T-helper 9 cell (primary cell): Measurements from ENCODE around the gene ANKRD23.
"Not testable (repeated sequence)": the region's sequence is repeated elsewhere in the genome, so short reads cannot be mapped to it uniquely, and the experiment has no call there.

Experiments
- DNase-seq: peaks from one replicate; pipeline ENCODE4 v3.0.0-alpha.2; 2020
- total RNA-seq, 2 donors: gene quantifications; one replicate each; lab custom pipeline; 2026; lab: John Stamatoyannopoulos, UW

Gene ANKRD23
- total RNA-seq, result 1.9 to 3.4 reads per million in 2 donors

DNA sequence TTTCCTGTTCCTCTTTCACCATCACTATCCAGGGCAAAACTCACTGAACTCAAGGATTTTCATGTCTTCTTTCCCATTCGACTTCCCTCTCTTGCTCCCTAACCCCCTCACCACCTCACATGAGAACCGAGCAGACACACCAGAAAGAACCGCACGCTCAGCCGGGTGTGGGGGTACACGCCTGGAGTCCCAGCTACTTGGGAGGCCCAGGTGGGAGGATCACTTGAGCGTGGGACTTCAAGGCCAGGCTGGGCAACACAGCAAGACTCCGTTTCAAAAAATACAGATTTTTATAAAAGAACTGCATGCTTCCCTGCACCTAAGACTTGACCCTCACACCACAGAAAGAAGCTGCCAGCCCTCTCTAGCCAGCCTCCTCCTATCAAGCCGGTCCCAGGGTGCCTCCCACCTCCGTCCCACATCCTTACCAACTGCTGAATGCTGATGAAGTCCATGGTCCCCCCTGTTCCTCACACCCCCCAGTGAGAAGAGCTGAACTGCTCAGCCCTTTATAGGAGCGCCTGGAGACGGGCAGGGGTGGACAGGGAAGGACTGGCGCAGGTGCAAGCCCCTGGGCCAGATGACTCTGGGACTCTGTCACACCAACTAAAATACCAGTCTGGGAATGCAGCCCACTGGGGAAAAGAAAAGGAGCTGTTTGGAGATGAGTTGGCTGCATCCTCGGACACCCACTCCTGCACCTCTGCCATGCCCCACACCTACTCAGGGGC is at the start of gene ANKRD23:
TSS of gene ANKRD23 (minus strand) at position 484 of the 731 bp plus-strand sequence. CDS start at position 455, 29 bp downstream.
- DNase-seq, result no peak

DNA sequence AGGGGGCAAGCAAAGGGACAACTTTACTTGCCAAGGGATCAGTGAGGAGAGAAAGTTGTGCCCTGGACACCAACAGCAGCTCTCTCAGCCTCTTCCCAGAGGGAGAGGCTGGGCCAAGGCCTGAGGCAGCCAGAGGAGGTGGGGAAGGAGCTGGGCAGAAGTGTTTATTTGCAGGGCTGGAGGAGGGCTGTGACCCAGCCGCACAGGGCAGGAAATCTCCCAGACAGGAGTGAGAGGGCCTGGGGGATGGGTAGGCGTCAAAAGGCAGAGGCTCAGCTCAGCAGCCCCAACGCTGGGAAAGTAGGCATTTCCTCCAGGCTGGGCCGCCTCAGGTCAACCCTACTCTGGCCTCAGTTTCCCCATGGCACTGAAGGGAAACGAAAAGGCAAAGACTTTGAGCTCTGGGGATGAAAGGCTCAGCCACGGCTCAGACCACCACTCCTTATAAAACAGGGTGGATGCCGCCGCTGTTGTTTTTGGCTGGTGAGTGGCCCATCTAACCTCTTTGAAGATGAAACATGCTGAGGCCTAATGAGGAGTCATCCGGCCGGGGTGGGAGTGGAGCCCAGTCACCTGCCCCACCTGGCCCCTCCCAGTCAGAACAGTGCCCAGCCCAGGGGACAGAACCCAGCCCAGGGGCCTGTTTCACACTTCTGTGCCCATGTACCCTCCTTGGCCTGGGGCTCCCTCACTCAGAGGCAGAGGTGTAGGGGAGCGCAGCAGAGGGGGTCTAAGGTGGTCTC is 47.9 kb upstream of the ANKRD23 start:
- no peak for DNase-seq

DNA sequence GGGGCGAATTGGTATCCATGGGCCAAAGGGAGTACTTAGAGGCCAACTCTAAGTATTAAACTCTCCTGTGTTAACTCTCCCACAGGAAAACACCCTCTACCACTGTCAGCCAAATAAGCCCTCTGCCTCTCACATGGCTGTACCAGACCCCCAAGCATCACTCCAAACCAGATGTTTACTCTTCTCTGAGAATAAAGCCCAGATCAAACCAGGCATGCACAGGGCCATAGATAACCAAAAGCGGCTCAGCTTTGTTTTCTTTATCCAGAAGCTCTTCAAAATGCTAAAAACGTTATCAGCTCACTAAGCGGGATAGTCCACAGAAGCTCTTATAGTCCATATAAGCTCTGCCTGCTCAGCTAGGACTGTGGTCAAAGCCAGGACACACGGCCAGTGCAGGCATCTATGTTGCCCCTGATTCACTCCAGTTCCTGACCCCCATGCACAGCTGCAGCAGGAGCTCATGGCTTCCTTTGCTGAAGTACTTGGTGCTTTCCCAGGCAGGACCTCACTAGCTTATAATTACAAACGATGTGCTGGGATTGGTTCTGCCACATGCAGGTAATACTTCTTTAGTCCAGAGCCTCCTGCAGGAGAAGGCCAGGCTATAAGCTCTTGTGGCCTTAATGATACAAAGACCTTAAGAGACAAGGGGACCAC is 47.0 kb upstream of the ANKRD23 start:
- DNase-seq, result no peak

DNA sequence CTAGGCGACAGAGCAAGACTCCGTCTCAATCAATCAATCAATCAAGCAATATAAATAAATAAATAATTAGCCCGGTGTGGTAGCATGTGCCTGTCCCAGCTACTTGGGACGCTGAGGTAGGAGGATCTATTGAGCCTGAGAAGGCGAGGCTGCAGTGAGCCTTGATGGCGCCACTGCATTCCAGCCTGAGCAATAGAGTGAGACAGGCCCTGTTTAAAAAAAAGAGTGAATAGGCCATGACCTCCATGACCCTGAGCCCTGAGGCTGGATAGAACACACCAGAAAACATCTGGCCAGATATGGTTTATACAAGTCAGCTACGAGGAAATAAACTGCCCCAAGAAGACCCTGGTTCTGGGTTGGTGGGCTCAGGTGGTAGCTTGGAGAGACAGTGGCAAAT is 46.4 kb upstream of the ANKRD23 start:
- no peak for DNase-seq

DNA sequence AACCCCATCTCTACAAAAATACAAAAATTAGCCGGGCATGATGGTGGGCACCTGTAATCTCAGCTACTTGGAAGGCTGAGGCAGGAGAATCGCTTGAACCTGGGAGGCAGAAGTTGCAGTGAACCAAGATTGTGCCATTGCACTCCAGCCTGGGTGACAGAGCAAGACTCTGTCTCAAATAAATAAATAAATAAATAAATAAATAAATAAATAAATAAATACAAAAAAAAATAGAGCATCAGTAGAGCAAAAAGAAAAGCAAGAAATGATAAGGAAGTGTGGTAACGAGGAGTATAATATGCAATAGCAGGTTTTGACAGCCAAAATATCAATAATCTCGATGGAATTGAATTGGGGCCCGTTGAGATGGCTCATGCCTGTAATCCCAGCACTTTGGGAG is 45.7 kb upstream of the ANKRD23 start:
- DNase-seq, result not testable (repeated sequence)

DNA sequence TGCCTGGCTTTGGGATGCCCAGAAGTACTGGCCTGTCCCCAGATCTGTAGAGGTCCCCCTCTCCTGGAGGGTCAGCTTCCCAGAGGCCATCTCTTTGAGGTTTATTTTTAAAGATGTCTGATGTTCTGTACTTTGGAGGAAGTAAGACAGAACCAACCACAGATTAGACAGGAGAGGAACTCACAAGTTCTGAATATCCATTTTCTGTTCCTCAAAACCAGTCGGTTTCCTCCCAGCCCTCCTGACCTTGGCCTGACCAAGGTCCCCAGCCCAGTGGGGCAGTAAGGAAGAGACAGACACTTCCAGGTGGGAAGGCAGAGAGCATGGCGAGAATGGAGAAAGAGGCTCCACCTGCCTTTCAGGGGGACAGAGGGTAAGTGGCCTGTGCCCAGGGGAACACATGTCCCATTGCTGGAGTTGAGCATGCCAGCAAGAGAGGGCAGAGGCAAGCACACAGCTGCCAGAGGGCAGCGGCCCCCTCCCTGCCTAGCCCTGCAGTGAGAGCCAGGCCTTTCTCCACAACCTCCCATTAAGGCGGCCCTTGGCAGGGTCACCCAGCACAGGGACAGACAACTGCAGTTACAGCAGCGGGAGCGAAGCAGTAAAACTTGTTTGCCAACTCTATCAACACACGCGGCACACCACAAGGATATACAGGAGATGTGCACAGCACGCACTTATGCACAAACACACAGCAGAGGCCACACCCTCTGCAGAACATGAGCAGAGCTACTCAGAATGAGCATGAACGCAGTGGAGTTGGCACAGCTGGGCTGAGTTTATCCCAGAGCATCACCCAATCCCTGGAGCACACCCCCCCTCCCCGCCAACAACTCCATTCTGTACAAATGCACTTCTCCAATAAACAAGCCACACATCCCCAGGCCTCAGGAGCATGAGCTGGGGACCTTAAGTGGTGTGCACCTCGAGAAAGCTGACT is 44.5 kb upstream of the ANKRD23 start:
- no peak for DNase-seq

DNA sequence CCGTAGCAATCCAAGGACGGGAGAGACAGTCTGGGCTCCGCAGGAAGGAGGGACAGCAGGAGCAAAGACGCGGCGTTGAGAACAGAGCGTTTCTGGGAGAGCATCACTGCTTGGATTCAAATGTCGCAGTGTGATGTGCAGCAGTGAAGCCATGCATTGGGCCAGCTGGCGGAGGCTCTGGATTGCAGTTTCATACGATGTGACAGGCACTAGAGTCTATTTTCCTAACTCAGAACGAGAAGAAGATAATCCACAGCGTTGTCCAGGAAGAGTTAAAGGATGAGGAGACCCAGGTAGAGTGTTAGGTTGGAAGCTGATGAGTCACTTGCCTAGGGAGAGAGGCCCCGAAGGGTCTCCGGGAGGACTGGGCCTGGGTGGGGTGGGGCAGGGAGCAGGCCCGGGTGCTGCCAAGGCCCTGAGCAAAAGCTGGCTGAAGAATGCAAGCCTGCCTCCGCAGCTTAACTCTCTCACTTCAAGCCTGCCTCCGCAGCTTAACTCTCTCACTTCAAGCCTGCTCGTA is 43.7 kb upstream of the ANKRD23 start:
- DNase-seq, result no peak

DNA sequence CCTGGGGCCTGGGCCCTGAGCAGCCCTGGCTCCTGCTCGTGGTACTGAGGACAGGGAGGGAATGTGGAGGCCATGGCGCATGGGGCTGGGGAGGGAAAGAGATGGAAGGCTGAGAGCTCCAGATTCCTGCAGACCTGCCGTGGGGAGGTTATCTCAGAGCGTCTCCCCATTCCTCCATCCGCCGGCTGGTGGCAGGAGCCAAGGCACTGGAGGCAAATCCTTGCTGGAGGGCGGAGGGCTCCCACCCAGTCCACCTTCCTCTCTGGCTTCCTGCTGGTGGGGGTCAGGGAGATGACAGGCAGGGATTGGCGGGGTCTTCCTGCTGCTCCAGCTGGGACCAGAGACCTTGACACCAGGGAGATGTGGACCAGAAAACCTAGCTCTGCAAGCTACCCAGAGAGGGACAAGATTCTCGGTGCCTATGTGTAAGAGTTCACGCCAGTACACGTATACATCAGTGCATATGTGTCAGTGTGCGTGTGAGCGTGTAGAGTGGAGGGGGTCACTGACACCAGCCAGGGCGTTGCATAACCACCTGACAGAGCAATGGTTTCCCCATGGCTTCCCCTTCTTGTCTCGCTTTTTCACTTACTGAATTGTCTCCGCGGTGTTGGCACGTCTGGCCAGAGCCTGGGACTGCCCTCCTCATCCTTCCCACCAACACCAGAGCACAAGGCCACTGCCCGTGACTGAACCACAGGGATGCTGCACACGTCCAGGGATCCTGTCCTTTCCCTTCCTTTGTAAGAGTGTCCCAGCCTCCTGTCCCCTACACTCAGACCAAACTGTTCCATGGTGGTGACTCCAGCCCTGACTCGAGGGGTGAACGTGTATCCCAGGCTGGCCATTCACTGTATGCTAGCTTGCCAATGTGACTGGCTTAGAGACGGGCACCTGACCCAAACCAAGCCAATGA is 41.9 kb upstream of the ANKRD23 start:
- no peak for DNase-seq

DNA sequence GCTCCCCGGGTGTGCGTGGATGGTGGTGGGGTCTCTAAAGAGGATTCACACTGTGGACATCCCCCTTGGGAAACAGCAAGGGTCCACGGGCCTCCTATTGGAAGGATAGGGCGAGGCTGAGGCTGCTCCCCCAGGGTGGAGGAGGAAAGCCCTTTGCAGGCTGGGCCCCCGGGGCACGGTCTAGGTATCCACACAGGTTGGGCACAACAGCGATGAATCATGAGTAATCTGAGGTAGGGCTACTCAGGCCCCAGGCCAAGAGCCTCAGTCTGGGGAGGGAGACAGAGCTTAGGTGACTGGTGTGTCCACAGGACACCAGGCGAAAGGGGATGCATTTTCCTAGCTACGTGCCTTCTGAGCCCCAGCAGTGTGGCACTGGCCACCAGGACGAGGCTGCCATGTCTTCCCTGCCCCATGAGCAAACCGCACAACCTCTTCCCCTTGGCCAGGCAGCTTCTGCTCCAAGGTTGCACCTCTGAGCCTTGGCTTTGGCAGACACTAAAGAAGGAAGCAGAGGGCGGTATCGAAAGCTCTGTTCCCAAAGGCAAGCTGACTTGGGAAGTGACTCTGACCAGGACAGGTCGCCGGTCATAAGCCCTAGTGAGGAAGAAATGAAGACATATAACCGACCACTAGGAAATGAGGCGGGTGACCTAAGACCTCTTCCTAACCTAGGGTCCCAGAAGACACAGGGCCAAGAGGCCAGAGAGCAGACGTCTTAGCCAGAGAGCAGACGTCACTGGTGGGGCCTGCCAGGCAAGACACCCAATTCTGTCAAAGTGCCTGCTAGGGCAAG is 40.7 kb upstream of the ANKRD23 start:
- DNase-seq, result no peak

DNA sequence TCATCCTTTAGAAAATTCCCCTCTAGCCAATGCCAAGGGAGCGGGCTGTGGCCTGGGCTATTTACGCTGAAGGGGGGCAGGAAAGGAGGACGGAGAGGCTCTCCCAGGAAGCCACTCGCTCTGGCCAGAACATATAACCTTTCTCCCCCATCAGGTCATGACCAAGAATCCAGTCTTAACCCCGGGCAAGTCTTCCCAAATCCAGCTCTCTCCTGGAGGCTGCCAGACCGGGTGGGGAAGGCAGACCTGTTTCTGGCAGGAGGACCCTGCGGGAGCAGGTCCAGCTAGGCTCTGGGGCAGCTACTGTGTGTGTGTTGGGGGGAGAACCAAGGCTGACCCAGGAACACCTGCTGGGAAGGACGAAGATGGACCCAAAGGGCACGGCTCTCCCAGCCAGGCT is 39.5 kb upstream of the ANKRD23 start:
- no peak for DNase-seq

DNA sequence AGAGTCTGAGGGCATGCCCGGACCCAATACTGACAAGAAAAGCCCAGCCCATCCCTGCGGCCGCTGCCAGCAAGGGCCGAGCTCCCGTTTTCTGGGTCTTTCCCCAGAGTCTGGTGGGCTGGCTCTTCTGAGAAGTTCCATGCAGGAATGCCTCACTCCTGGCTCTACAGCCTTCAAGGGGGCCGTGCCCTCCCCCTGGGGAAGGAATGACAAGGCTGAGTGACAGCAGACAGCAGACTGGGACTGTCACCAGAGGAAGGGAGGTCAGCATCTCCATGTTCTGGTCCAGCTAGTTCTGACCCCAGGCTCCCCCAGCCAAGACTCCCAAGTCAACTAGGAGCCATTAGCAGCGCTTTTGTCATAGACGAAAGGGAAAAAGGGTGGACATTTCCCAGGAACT is 39.1 kb upstream of the ANKRD23 start:
- DNase-seq, result no peak

DNA sequence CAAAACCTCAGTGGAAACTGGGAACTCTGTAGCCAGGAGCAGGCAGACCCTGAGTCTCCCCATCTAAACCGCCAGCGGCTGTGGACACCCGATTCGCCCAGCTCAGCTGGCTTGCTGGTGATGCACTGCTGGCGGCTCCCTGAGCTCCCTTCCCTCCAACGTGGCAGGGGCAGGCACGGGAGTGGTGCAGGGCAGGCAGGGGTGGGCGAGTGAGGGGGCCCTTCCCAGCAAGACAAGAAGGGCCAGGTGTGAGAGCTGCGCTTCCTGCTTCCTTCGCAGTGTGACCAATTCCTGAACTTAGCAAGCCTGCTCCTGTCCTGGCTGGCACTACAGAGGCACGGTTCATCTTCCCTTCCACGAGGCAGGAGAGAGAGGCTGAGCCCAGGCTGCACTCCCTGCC is 38.4 kb upstream of the ANKRD23 start:
- no peak for DNase-seq

DNA sequence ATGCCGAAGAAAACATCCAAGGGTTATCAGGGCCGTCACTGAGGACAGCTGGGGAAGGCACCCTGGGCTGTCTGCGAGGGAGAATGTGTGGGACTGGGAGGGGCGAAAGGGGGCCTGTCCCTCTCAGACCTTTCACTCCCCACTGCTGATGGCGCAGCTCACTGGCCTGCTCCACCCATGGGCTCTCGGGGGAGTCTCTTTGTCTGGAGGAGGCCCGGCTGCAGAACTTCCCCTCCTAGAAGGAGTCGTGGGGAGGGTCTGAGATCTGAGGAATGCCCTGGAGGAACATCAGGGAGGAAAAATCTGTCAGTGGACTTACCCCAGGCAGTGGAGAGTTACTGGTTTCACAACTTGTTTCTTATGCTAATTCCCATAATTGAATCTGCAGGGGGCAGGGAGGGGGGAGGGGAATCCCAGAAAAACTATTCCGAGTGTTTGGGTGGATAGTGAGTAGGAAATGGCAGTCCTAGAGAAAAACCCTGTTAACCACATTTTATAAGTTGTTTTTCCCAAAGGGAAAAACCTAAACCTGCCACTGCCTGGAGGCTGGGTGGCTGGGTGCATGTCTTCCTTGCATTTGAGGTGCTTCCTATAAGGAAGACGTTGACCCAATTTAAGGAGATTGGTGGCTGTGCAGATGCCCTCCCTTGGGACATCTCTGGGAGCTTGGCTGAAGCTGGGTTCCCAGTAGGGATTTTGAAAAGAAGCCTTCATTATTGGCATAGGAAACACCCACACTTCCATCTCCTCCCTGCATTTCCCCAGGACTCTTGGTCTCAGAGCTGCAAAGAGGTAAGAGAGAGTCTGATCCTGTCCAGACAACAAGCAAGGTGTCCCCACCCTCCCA is 37.8 kb upstream of the ANKRD23 start:
- DNase-seq, result no peak

DNA sequence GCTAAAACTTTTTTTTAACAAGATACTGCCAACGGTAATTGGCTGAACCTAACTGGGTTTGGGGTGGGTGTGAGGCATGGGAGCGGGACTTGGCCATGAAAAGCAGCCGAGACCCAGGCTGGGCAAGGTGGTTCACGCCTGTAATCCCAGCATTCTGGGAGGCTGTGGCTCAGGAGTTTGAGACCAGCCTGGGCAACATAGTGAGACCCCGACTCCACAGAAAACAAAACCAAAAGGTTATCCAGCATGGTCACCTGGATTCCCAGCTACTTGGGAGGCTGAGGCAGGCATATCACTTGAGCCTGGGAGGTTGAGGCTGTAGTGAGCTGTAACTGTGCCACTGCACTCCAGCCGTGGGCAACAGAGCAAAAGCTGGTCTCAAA is 37.1 kb upstream of the ANKRD23 start:
- DNase-seq, result no peak

DNA sequence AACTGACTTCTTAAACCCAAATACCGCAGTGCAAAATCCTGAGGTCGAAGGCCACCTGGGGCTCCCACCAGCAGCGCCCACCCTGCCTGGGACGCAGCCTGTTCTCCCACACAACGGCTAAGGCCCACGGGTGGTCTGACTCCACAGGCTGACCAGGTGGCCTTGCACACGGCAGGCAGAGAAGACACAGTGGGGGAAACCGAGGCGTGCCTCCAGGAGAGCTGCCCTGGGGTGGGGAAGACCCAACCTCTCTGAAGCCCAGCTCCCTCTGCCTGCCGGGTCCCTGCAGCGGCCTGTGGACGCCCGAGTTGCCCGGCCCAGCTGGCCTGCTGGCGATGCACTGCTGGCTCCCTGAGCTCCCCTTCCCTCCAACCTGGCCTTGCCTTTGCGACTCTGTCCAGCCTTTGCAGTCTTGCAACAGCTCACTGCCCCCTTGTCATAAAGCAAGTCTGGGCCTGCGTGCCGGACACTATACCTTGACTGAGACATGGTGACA is 35.8 kb upstream of the ANKRD23 start:
- DNase-seq, result no peak

DNA sequence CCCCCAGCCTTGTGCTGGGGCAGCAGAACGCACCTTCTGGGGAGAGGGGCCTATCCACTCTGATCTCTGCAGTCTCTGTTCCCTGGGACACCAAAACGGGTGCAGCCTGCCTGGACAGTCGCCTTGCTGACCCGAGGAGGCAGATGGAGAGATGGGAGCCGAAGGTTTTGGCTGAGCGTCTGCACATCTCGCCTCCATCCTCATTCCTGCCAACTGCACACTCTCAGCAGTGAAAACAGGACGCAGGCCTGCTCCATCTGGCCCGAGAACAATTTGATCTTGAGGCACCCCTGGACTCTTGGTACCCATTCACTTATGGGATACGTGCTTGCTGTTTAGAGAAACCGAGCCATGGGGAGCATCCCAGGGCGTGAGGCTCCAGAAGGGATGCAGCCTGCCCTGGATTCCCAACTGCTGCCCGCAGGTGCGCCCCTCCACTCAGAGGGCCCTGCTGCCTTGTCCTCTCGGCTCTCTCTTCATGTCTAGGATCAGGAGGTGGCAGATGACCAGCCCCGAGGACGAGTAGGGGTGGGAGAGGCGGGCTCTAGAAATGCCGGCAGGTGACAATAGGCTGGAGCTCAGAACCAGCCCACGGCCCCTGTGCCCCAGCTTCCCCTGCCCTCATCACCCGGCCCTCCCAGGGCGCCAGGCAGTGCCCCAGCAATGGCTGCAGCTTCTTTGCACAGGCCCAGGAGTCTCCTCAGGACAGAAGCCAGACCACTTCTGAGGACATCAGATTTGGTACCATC is 35.1 kb upstream of the ANKRD23 start:
- no peak for DNase-seq

DNA sequence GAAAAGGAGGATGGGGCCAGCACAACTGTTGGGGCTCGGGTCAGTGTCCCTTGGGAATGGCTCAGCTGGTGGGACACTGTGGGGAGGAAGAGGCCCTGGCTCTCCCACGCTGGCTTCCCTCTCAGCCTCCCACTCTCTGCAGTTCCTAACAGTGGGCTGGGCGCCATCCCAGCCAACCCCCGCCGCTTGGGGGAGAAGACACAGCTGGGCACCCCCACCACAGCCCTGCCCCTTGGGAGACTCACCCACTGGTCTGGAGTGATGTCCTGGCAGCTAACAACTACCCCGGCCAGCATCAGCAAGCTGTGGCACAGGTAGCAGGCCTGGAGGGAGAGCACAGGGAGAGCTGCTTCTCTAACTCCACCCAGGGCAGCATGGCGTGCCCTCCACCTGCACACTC is 34.4 kb upstream of the ANKRD23 start:
- no peak for DNase-seq

DNA sequence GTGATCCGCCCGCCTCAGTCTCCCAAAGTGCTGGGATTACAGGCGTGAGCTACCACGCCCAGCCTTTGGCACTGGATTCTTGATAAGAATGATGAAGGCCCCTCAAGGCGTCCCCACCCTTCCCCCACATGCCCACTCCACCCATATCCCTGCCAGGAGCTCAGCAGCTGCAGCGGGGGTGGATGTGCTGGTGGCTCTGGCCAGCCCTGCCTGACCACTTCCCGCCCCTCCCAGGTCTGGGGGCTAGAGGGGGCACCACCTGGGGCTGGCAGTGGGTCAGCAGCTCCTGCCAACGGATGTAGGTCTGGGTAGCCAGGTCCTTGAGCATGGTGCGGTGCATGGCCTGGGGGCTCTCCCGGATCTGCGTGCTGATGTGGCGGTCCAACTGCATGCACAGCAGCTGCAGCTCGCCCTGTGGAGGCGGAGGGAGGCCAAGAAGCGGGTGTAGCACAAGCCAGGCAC is 33.8 kb upstream of the ANKRD23 start:
- DNase-seq, result no peak
